T-helper 2 cell treated with Interferon-gamma antibody and Interleukin-4, amounts not matched to agents 5 μg/mL and 100 μg/mL, for 36 hours (primary cell): ENCODE measurements around the gene SIK3.

Source experiments
- DNase-seq: peaks from one replicate; pipeline ENCODE4 v3.0.0; 2021; ENCODE audit warnings: low spot score
- H3K27ac Mint-ChIP-seq: one replicate; pipeline ENCODE4 v1.8.0; 2021; ENCODE audit warnings: mild to moderate bottlenecking, mixed read lengths
- H3K27me3 Mint-ChIP-seq: one replicate; pipeline ENCODE4 v1.8.0; 2021; ENCODE audit warnings: low read depth, mixed read lengths
- H3K36me3 Mint-ChIP-seq: one replicate; pipeline ENCODE4 v1.8.0; 2021; ENCODE audit warnings: low read depth, mixed read lengths
- H3K4me1 Mint-ChIP-seq: one replicate; pipeline ENCODE4 v1.8.0; 2021; ENCODE audit warnings: low read depth, mixed read lengths
- H3K4me3 Mint-ChIP-seq: one replicate; pipeline ENCODE4 v1.8.0; 2022; ENCODE audit warnings: mild to moderate bottlenecking, moderate library complexity, mixed read lengths
- H3K9me3 Mint-ChIP-seq: one replicate; pipeline ENCODE4 v1.8.0; 2021; ENCODE audit warnings: mixed read lengths

The SIK3 gene

DNA sequence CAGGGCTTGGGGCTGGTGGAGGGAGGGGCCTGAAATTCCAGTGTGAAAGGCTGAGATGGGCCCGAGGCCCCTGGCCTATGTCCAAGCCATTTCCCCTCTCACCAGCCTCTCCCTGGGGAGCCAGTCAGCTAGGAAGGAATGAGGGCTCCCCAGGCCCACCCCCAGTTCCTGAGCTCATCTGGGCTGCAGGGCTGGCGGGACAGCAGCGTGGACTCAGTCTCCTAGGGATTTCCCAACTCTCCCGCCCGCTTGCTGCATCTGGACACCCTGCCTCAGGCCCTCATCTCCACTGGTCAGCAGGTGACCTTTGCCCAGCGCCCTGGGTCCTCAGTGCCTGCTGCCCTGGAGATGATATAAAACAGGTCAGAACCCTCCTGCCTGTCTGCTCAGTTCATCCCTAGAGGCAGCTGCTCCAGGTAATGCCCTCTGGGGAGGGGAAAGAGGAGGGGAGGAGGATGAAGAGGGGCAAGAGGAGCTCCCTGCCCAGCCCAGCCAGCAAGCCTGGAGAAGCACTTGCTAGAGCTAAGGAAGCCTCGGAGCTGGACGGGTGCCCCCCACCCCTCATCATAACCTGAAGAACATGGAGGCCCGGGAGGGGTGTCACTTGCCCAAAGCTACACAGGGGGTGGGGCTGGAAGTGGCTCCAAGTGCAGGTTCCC, 268.6 kb downstream of the SIK3 start, which contains the start of gene APOC3:
APOC3 (plus strand) TSS at position 383 of the 659 bp plus-strand sequence. CDS start 676 bp downstream, outside the sequence.
- Mint-ChIP-seq H3K27ac (no peak within 1 kb of the TSS), H3K36me3 (no peaks in the 10 kb centered on the region), H3K4me1 (no peaks in the 10 kb centered on the region), H3K9me3 (no peaks in the 10 kb centered on the region), H3K27me3 (peaks cover under 1% of the 10 kb centered on the region), H3K4me3 (no peak within 1 kb of the TSS)
- no peak for DNase-seq

- H3K4me1 Mint-ChIP-seq = no peaks in the 10 kb centered on the region
- no peaks in the 10 kb centered on the region for H3K27me3 Mint-ChIP-seq
- DNase-seq = no peak
- H3K9me3 Mint-ChIP-seq = no peaks in the 10 kb centered on the region
- H3K36me3 Mint-ChIP-seq = no peaks in the 10 kb centered on the region
- H3K27ac Mint-ChIP-seq = no peak overlapping the region
- H3K4me3 Mint-ChIP-seq = no peak overlapping the region
Observed at GRCh38 chr11:116828632-116829524, 269.4 kb downstream of the SIK3 start.

DNA sequence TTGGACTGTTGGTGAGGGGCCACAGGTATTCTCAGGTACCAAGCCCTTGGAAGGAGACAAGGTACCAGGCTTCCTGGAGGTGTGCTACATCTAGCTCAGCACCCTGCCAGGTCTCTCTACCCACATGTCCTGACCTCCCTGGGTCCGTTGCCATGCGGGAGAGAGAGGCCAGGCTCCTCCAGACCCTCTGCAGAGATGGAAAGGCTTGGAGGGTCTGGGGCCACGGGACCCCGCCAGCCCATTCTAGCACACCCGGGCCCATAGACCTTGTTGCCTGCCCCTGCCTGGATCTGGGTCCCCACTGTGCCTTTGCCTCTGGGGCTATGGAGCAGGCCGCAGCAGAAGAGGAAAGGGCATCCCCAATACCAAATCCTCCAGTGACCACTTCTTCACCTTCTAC, 270.8 kb downstream of the SIK3 start:
- no peaks in the 10 kb centered on the region for H3K9me3 Mint-ChIP-seq
- no peak for DNase-seq
- H3K4me1 Mint-ChIP-seq = no peaks in the 10 kb centered on the region
- no peak overlapping the region for H3K4me3 Mint-ChIP-seq
- no peaks in the 10 kb centered on the region for H3K36me3 Mint-ChIP-seq
- H3K27me3 Mint-ChIP-seq = no peaks in the 10 kb centered on the region
- no peak overlapping the region for H3K27ac Mint-ChIP-seq

DNA sequence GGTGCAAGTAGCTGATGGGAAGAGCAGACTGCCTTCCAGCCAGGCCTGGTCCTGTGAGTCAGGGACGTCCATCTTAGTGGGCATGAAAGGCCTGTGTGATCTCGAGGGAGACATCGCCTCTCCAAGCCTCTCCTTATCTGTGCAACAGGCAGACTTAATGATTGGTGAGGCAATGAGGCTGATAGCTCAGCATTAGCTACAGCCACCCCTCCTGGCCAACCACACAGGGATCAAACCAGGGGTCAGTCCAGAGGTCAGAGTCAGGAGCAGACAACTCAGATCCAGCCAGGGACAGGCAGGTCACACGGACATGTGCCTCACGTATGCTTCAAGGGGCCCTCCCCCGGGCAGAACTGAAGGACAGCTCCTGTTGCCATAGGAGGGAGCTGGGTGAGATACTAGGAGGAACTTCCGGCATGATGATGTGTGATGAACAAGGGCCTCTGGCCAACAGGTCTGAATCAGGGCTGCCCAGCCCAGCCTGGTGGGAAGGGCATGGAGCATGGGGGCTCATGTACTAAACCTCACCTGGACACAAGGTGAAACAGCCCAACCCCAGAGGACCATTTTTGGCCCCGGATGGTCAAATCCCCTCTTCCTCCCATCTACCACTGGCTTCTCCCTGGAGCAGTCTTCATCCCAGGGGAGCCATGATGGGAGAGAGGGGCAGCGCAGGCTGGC, 271.3 kb downstream of the SIK3 start:
- Mint-ChIP-seq H3K4me3 (no peak overlapping the region), H3K9me3 (no peaks in the 10 kb centered on the region), H3K4me1 (no peaks in the 10 kb centered on the region), H3K27ac (no peak overlapping the region), H3K36me3 (no peaks in the 10 kb centered on the region), H3K27me3 (no peaks in the 10 kb centered on the region)
- no peak for DNase-seq

GRCh38 chr11:116825854-116826750, 272.1 kb downstream of the SIK3 start:
- Mint-ChIP-seq H3K4me3 (no peak overlapping the region), H3K27me3 (no peaks in the 10 kb centered on the region), H3K36me3 (no peaks in the 10 kb centered on the region), H3K9me3 (no peaks in the 10 kb centered on the region), H3K27ac (no peak overlapping the region), H3K4me1 (no peaks in the 10 kb centered on the region)
- no peak for DNase-seq

GRCh38 chr11:116825434-116825833, 272.8 kb downstream of the SIK3 start:
- Mint-ChIP-seq H3K36me3 (no peaks in the 10 kb centered on the region), H3K4me1 (no peaks in the 10 kb centered on the region), H3K27me3 (no peaks in the 10 kb centered on the region), H3K9me3 (no peaks in the 10 kb centered on the region), H3K4me3 (no peak overlapping the region), H3K27ac (no peak overlapping the region)
- no peak for DNase-seq

- Mint-ChIP-seq H3K4me1 (no peaks in the 10 kb centered on the region), H3K36me3 (no peaks in the 10 kb centered on the region), H3K27me3 (no peaks in the 10 kb centered on the region), H3K27ac (no peak within 1 kb of the TSS), H3K4me3 (no peak within 1 kb of the TSS), H3K9me3 (no peaks in the 10 kb centered on the region)
- DNase-seq = no peak
Observed at GRCh38 chr11:116823031-116823843, 275.0 kb downstream of the SIK3 start, which contains the start of gene APOA4. Gene APOA4, minus strand, starts transcription at chr11:116823304. Its CDS starts 113 bp downstream, at chr11:116823191.

- no peak for DNase-seq
- H3K36me3 Mint-ChIP-seq = no peaks in the 10 kb centered on the region
- H3K4me1 Mint-ChIP-seq = no peaks in the 10 kb centered on the region
- no peak overlapping the region for H3K27ac Mint-ChIP-seq
- no peaks in the 10 kb centered on the region for H3K27me3 Mint-ChIP-seq
- H3K9me3 Mint-ChIP-seq = no peaks in the 10 kb centered on the region
- H3K4me3 Mint-ChIP-seq = no peak overlapping the region
Observed at GRCh38 chr11:116822575-116822974, 275.7 kb downstream of the SIK3 start.

GRCh38 chr11:116821050-116821918, 276.9 kb downstream of the SIK3 start:
- DNase-seq = no peak
- Mint-ChIP-seq H3K36me3 (no peaks in the 10 kb centered on the region), H3K4me3 (no peak overlapping the region), H3K27ac (no peak overlapping the region), H3K9me3 (no peaks in the 10 kb centered on the region), H3K27me3 (no peaks in the 10 kb centered on the region), H3K4me1 (no peaks in the 10 kb centered on the region)

GRCh38 chr11:116819049-116819448, 279.2 kb downstream of the SIK3 start:
- no peak for DNase-seq
- H3K4me3 Mint-ChIP-seq = no peak overlapping the region
- H3K36me3 Mint-ChIP-seq = no peaks in the 10 kb centered on the region
- H3K9me3 Mint-ChIP-seq = no peaks in the 10 kb centered on the region
- peaks cover 1% of the 10 kb centered on the region for H3K27me3 Mint-ChIP-seq
- H3K4me1 Mint-ChIP-seq = no peaks in the 10 kb centered on the region
- H3K27ac Mint-ChIP-seq = no peak overlapping the region

GRCh38 chr11:116814502-116814901, 283.7 kb downstream of the SIK3 start:
- H3K36me3 Mint-ChIP-seq = no peaks in the 10 kb centered on the region
- H3K27me3 Mint-ChIP-seq = peaks cover 13% of the 10 kb centered on the region
- no peak overlapping the region for H3K4me3 Mint-ChIP-seq
- no peak for DNase-seq
- H3K27ac Mint-ChIP-seq = no peak overlapping the region
- H3K9me3 Mint-ChIP-seq = no peaks in the 10 kb centered on the region
- H3K4me1 Mint-ChIP-seq = no peaks in the 10 kb centered on the region
